GM18870 (cell line): Measurements from ENCODE around the gene MYH11.
"Not testable (repeated sequence)": the region's sequence is repeated elsewhere in the genome, so short reads cannot be mapped to it uniquely, and the experiment has no call there.

Source experiments
- ATAC-seq: cut with Tn5 transposase; IDR thresholded peaks from one replicate; pipeline ENCODE4 v1.9.1; 2021; ENCODE audit warnings: moderate library complexity; ENCODE audit not compliant: unreplicated experiment

Gene MYH11

GRCh38 chr16:15686287-15686686 lies 170.5 kb downstream of the MYH11 start:
- no peak for ATAC-seq

DNA sequence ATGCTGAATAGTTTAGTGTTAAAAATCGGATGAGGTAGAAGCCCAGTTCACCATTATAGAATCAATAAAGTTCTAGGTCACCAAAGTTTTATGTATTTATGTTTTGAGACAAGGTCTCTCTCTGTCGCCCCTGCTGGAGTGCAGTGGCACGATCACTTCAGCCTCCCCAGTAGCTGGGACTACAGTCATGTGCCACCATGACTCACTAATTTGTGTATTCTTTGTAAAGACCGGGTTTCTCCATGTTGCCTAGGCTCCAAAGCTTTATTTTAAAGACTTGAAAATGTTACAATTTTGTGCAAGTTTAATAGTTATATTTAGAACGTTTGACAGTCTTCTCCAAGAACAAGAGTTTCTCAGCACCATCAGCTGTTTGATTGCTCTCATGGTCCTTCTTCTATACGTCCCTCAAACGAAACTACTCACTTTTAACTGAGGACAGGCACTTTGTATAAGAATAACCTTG lies 174.7 kb downstream of the MYH11 start:
- no peak for ATAC-seq

DNA sequence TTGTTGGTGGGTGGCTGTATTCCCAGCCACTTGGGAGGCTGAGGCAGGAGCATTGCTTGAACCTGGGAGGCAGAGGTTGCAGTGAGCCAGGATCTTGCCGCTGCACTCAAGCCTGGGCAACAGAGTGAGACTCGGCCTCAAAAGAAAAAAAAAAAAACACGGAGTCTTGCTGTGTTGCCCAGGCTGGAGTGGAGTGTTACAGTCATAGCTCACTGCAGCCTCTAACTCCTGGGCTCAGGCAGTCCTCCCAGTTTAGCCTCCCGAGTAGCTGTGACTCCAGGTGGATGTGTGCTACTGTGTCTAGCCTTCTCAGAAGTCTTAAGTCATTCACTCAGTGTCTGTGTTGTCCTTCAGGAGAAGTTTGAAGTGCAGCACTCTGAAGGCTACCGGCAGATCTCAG lies 179.4 kb downstream of the MYH11 start:
- ATAC-seq: no peak

DNA sequence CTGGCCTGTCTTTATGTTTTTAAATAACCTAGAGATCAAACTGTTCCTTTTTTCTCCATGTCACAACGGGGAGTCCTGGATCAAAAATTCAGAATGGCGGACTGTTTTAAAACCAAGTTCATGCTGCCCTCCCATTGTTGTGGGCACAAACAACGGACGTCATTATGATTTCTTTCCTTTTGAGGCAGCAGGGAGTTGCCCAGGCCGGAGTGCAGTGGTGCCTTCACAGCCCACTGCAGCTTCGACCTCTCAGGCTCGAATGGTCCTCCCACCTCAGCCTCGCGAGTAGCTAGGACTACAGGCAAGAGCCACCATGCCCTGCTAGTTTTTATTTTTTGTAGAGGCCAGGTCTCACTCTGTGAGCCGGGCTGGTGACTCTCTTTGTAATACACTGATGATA lies 180.3 kb downstream of the MYH11 start:
- ATAC-seq: no peak

DNA sequence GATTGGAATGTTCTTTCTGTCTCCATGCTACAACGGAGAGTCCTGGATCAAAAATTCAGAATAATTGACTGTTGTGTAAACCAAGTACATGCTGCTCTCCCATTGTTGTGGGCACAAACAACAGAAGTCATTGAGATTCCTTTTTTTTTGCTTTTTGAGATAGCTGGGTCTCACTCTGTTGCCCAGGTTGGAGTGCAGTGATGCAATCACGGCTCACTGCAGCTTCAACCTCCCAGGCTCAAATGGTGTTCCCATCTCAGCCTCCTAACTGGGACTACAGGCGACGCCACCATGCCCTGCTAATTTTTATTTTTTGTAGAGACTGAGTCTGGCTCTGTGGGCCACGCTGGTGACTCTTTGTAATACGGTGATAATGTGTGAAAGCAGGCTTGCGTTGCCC lies 182.3 kb downstream of the MYH11 start:
- ATAC-seq: no peak

- no peak for ATAC-seq
These were observed 184.2 kb downstream of the MYH11 start for GRCh38 chr16:15672514-15673167.

DNA sequence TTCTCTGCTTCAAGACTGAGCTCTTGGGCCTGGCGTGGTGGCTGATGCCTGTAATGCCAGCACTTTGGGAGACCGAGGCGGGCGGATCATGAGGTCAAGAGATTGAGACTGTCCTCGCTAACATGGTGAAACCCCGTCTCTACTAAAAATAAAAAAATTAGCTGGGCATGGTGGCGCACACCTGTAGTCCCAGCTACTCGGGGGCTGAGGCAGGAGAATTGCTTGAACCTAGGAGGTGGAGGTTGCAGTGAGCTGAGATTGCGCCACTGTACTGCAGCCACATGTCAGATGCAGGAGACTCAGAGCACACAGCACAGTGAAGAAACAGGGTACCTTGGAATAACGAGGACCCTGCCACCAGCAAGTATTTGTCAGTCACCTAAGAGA lies 184.7 kb downstream of the MYH11 start:
- not testable (repeated sequence) for ATAC-seq

GRCh38 chr16:15671530-15672117 lies 185.2 kb downstream of the MYH11 start:
- no peak for ATAC-seq

- ATAC-seq: no peak
These were observed 189.6 kb downstream of the MYH11 start for GRCh38 chr16:15667091-15667742.

GRCh38 chr16:15665107-15665506 lies 191.7 kb downstream of the MYH11 start:
- ATAC-seq: no peak

DNA sequence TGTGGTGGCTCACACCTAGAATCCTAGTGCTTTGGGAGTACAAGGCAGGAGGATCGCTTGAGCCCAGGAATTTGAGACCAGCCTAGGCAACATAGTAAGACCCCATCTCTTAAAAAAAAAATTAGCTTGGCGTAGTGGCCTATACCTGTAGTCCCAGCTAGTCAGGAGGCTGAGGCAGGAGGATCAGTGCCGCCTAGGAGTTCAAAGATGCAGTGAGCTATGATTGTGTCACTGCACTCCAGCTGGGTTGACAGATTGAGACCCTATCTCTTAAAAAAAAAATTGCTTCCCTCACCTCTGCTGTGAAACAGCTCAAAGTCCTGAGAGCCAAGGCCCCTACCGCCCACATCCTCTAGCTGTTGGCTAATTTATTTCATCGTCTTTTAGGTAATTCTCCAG lies 196.6 kb downstream of the MYH11 start:
- ATAC-seq: no peak

DNA sequence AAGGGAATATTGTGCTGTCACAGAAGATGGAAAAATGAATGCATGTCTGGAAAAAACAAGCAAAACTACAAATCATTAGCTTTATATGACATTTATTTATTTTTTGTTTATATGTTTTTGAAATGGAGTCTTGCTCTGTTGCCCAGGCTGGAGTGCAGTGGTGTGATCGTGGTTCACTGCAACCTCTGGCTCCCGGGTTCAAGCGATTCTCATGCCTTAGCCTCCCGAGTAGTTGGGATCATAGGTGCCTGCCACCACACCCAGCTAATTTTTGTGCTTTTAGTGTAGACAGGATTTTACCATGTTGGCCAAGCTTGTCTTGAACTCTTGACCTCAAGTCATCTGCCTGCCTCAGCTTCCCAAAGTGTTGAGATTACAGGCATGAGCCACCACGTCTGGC lies 198.3 kb downstream of the MYH11 start:
- ATAC-seq: no peak

DNA sequence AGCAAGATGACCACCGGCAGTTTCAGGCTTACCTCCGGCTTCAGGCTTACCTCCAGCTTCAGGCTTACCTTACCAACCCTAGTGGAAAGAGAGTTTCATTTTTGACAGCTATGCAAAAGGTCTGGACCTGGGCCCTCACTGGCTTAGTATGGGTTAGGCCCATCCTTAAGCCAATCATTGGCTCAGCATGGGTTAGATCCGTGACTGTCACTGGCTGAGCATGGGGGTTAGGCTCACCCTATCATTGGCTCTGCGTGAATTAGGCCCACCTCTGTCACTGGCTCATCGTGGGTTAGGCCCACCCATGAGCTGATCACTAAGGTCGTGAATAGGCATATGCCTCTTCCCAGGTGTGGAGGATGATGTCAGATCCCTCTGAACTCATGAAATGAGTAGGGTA lies 198.7 kb downstream of the MYH11 start:
- ATAC-seq: no peak

DNA sequence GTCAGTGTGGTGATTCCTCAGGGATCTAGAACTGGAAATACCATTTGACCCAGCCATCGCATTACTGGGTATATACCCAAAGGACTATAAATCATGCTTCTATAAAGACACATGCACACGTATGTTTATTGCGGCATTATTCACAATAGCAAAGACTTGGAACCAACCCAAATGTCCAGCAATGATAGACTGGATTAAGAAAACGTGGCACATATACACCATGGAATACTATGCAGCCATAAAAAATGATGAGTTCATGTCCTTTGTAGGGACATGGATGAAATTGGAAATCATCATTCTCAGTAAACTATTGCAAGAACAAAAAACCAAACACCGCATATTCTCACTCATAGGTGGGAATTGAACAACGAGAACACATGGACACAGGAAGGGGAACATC lies 201.3 kb downstream of the MYH11 start:
- not testable (repeated sequence) for ATAC-seq

DNA sequence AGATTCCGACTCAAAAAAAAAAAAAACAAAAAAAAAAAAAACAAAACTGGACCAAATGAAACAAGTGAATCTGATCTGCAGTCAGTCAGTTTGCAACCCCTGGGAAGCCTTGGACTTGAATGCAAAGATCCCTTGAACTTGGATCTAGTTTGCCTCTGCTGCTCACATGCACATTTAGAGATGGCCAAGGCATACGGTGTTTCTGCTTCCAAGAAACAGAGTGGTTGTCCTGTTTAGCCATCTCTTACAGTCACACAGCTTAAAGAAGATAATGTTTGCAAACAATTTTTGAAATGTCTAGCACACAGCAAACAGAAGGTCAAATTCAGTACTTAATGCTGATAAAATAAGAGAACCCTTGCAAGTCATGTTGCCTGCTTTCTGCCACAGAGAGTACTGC lies 202.2 kb downstream of the MYH11 start:
- no peak for ATAC-seq

GRCh38 chr16:15653227-15653626 lies 203.6 kb downstream of the MYH11 start:
- ATAC-seq: no peak
